Measurements from ENCODE around the gene PPP1R9A.

PPP1R9A gene

DNA sequence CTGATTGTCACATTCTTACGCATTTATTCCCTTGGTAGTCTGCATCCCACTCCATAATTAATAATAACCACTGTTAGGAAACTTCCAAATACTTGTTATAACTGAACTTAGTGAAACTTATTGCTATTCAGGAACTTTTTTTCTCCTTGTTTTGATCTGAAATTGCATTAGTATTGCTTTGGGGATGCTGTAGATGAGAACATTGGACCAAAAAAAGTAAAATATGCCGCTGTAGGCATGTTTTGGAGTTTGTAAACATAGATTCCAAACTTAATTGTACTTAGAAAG lies 1.7 kb downstream of the PPP1R9A start:
- no peak for DNase-seq (ENCODE audit: low spot score)

GRCh38 chr7:94912085-94912484 lies 4.7 kb downstream of the PPP1R9A start:
- DNase-seq (ENCODE audit: low spot score): no peak

DNA sequence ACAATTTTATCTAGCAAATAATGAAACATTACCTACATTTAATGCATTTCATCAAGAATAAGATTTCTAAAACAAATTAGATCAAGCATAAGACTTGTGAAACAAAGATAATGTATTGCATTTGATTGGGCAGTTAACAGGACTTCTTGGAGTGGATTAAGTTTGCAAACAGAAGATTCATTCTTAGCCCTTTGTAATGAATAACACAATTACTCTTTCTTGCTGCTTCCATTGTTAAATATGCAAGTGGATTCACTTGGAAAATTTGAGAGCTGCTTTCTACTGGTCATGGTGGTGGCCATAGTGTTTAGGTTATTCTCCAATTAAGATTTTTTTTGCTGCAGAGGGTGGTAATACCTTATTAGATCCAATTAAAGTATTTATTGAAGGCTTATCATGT lies 6.0 kb downstream of the PPP1R9A start:
- DNase-seq (ENCODE audit: low spot score): no peak

- DNase-seq (ENCODE audit: low spot score): no peak
These were observed 14.5 kb downstream of the PPP1R9A start for GRCh38 chr7:94921911-94922310.

- DNase-seq (ENCODE audit: low spot score): no peak
These were observed 15.1 kb downstream of the PPP1R9A start for GRCh38 chr7:94922457-94922856.

DNA sequence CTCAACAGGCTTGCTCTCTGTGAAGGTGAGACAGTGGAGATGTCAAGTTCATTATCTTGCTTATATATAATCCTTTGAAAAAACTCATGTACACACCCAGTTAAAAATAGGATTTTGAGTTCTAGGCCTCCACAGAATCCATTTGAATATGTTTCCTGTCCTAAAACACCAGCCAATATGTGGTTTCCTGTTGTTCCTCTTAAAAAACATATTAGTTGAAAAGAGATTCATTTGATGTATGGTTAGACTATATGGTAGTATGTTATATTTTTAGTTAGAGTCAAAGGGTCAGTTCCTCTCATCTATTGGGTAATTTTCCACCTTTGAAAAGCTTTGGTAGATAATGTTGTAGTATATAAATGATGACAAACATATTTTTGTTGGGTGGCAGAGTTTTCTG lies 16.0 kb downstream of the PPP1R9A start:
- DNase-seq (ENCODE audit: low spot score): no peak

GRCh38 chr7:94928168-94928707 lies 20.8 kb downstream of the PPP1R9A start:
- no peak for DNase-seq (ENCODE audit: low spot score)

DNA sequence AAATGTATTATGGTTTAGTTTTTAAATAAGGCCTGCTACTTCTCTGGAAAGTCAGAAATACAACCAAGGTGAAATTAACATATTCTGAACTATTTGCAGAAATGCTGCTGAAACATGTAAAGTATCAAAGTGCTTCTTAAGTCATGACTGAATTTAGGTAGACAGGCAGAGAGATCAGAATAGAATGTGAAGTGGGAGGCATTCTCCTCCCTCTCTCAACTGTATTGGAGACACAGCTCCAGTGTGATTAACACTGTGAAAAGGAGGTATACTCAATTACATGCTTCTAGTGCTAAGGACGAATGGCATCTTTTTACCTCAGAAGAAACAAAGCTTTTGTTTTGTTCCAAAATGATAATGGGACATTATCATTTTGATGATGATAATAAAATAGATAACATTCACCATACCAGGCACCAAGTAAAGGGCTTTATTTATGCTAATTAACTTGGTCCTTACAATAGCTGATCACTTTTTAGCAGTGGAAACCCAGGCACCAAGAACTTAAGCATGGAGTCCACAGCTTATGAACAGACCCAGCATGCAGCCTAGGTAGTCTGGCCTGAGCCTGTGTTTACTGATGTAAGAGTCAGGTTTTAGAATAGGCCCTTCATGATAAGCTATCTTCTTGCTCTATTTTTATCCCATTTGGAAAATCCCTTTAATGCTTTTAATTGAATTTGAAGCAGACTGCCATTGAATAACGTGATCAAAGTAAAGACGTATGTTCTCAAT lies 26.0 kb downstream of the PPP1R9A start:
- DNase-seq (ENCODE audit: low spot score): no peak

GRCh38 chr7:94939395-94939794 lies 32.0 kb downstream of the PPP1R9A start:
- DNase-seq (ENCODE audit: low spot score): no peak

- DNase-seq (ENCODE audit: low spot score): no peak
These were observed 32.8 kb downstream of the PPP1R9A start for GRCh38 chr7:94940241-94940640.

DNA sequence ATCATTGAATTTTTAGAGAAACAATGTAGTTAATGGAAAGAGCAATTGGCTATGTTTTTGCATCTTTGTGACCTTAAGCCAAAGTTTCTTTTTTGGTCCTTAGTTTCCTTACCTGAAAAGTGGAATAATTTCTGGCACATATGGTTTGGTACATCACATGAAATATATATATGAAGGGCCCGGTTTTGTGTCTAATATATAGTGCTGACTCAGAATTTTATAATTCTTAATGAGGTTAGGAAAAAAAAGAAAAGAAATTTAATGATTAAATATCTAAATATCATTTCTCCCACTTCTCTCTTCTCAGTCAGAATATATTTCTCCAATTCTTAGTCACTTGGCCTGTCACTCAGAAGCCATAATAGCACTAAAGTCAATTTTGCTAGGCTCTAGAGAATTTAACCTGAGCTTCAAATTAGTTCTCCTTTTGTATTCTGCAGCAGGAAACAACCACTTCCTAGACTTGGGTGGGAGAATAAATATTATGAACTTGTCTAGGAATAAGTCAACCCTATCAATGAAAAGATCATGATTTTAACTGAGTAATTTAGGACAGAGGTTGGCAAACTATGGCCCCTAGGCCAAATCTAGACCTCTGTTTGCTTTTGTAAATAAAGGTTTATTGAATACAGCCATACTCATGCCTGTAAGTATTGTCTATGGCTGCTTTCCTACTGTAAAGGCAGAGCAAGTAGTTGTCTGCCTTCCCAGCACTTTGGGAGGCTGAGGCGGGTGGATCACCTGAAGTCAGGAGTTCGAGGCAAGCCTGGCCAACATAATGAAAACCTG lies 34.6 kb downstream of the PPP1R9A start:
- no peak for DNase-seq (ENCODE audit: low spot score)

- DNase-seq (ENCODE audit: low spot score): no peak
These were observed 35.7 kb downstream of the PPP1R9A start for GRCh38 chr7:94943134-94943533.

DNA sequence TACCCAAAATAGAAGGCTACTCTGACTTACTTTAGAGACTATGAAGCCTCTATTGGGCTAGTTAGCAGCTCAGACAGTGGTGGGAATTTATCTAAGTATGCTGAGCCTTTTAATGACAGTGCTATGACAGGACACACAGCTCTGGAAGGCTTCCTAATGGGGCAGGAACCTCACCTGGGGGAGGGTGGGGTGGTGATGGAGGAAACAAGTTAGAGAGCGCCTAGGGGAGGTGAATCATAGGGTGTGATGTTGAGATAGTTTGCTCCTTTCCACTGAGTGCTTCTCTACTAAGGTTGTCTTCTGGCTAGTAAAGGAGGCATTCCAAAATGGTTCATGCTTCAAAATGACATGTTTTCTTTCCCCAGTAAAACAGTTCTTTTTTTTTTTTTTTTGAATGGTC lies 42.1 kb downstream of the PPP1R9A start:
- no peak for DNase-seq (ENCODE audit: low spot score)

- no peak for DNase-seq (ENCODE audit: low spot score)
These were observed 48.4 kb downstream of the PPP1R9A start for GRCh38 chr7:94955807-94956206.

DNA sequence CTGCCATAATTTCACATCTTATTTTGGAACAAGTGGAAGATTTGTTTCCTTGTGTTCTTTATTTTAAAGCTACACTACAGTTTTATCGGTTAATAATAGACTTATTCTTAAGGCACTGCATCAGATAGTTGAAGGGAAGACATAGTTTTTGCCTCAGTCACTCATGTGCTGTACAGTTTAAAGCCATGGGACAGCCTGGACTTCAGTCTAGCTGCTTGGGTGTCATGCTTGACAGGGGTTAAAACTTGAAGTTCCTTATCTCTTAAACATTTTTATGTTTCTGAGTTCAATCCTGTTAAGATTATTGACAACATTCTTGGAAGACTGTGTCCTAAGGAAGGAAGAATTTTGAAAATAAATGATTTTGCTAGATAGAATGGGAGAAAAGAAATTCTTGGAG lies 49.7 kb downstream of the PPP1R9A start:
- no peak for DNase-seq (ENCODE audit: low spot score)

DNA sequence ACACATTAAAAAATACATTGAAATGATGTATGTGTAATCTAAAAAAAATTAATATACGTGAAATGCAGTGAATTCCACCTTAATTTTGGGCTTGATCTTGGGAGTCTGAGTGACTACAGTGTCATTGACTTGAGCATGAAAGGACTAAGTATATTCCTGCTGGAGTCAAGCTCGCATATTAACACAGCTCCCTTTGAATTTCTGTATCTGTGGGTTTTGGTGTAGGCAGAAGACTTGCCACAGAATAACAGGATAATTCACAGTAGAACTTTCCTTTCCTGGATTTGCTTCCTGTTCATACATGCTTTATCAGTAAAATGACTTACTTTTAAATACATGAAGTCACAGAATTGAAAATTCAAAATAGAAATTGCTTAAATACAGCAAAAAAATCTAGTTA lies 55.3 kb downstream of the PPP1R9A start:
- no peak for DNase-seq (ENCODE audit: low spot score)

DNA sequence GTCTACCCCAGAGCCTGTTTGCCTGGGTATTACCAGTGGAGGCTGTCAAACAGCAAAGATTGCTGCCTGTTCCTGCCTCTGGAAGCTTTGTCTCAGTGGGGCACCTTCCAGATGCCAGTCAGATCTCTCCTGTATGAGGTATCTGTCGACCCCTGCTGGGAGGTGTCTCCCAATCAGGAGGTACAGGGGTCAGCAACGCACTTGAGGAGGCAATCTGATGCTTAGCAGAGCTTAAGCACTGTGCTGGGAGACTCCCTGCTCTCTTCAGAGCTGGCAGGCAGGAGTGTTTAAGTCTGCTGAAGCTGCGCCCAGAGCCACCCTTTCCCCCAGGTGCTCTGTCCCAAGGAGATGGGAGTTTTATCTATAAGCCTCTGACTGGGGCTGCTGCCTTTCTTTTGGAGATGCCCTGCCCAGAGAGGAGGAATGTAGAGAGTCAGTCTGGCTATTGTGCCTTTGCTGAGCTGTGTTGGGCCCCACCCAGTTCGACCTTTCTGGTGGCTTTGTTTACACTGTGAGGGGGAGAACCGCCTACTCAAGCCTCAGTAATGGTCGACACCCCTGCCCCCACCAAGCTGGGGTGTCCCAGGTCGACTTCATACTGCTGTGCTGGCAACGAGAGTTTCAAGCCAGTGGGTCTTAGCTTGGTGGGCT lies 62.2 kb downstream of the PPP1R9A start:
- DNase-seq (ENCODE audit: low spot score): no peak

- DNase-seq (ENCODE audit: low spot score): no peak
These were observed 62.7 kb downstream of the PPP1R9A start for GRCh38 chr7:94970085-94970576.

GRCh38 chr7:94971051-94971867 lies 63.9 kb downstream of the PPP1R9A start:
- peak; percentile 27 for DNase-seq (ENCODE audit: low spot score)

- peak; percentile 23 for DNase-seq (ENCODE audit: low spot score)
These were observed 64.9 kb downstream of the PPP1R9A start for GRCh38 chr7:94972296-94972695.

DNA sequence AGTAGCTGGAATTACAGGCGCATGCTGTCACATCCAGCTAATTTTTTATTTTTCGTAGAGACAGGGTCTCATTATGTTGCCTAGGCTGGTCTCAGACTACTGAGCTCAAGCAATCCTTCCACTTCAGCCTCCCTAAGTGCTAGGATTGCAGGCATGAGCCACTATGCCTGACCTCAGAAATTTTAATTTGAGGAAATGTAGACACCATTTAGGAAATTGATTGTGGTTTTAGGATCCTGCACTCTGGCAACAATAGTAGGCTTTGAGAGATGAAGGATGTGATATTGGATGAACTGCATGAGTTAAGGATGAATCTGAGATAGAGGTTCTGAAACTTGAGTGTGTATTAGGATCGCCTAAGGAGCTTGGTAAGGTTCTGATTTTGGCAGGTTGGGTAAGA lies 66.5 kb downstream of the PPP1R9A start:
- no peak for DNase-seq (ENCODE audit: low spot score)

DNA sequence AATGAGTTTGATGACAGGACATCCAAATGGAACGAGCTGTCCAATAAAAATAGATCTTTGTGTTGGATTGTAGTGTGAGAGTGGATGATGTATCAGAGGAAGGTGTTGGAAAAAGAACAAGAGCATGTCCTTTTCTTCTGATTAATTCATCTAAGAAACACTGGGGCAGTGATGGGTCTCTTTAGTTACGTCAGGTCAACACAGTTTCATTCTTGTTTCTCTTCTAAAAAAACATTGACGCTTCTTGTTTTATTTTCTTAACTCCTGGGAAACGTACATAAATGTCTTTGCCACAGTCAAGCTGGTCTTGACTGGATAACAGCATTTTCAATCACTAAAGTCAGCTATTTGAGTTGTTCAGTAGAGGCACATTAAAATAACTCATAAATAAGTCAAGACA lies 67.0 kb downstream of the PPP1R9A start:
- no peak for DNase-seq (ENCODE audit: low spot score)
